HG03457 (cell line): ENCODE measurements around the gene NGLY1.

Experiments used
- ATAC-seq: cut with Tn5 transposase; IDR thresholded peaks from one replicate; pipeline ENCODE4 v1.9.1; 2021; ENCODE audit warnings: moderate number of reproducible peaks; ENCODE audit not compliant: unreplicated experiment

Gene NGLY1

GRCh38 chr3:25713341-25713985 lies 69.8 kb downstream of the NGLY1 start:
- no peak for ATAC-seq

GRCh38 chr3:25711090-25711489 lies 72.2 kb downstream of the NGLY1 start:
- ATAC-seq = no peak

GRCh38 chr3:25708036-25708435 lies 75.2 kb downstream of the NGLY1 start:
- no peak for ATAC-seq

GRCh38 chr3:25707268-25707926 lies 75.8 kb downstream of the NGLY1 start:
- ATAC-seq = no peak

- no peak for ATAC-seq
These were observed 77.0 kb downstream of the NGLY1 start for GRCh38 chr3:25706213-25706612.

GRCh38 chr3:25697553-25697952 lies 85.7 kb downstream of the NGLY1 start:
- ATAC-seq = no peak

GRCh38 chr3:25695731-25696420 lies 87.4 kb downstream of the NGLY1 start:
- ATAC-seq = no peak

GRCh38 chr3:25693238-25693637 lies 90.0 kb downstream of the NGLY1 start:
- ATAC-seq = no peak

GRCh38 chr3:25692341-25692740 lies 90.9 kb downstream of the NGLY1 start:
- ATAC-seq = no peak

- no peak for ATAC-seq
These were observed 92.3 kb downstream of the NGLY1 start for GRCh38 chr3:25690768-25691533.

- no peak for ATAC-seq
These were observed 94.0 kb downstream of the NGLY1 start for GRCh38 chr3:25689226-25689625.

- no peak for ATAC-seq
These were observed 95.5 kb downstream of the NGLY1 start for GRCh38 chr3:25687742-25688141.

- ATAC-seq = no peak
These were observed 96.5 kb downstream of the NGLY1 start for GRCh38 chr3:25686766-25687165.

- ATAC-seq = no peak
These were observed 99.4 kb downstream of the NGLY1 start for GRCh38 chr3:25683882-25684281.

GRCh38 chr3:25683410-25683809 lies 99.8 kb downstream of the NGLY1 start:
- no peak for ATAC-seq

GRCh38 chr3:25679642-25680302 lies 103.5 kb downstream of the NGLY1 start:
- ATAC-seq = no peak

GRCh38 chr3:25679166-25679565 lies 104.1 kb downstream of the NGLY1 start:
- ATAC-seq = no peak

GRCh38 chr3:25678581-25678980 lies 104.7 kb downstream of the NGLY1 start:
- ATAC-seq = no peak

GRCh38 chr3:25677121-25677520 lies 106.1 kb downstream of the NGLY1 start:
- no peak for ATAC-seq

- no peak for ATAC-seq
These were observed 108.6 kb downstream of the NGLY1 start for GRCh38 chr3:25674670-25675069.

GRCh38 chr3:25673738-25674298 lies 109.4 kb downstream of the NGLY1 start:
- ATAC-seq = no peak
